ENCODE data around the gene DNTT.

DNA sequence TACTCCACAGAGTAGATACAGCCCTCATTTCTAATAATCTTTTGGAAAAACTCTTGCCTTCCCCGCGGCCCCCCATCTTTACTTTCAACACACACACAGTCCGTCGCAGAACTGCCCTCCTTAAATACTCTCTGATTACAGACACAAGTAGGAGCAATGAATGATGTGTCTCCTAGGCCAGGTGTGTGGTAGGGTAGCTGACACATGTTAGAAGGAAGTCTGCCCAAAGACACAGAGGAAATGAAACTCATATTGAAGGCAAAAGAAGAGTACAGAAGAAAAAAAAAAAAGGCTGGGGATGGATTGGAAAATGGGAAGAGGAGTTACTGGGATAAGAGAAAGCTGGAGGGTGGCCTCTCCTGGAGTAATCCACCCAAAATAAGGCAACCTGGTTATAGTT lies 39.9 kb downstream of the DNTT start:
- TF ChIP-seq TAF1 (IDR thresholded peaks at IDR 0.05; ENCODE audit: low read depth) (no peak), RAD21 (conservative IDR thresholded peaks at IDR 0.05) (no peak), SMC3 (conservative IDR thresholded peaks at IDR 0.05; ENCODE audit: poor library complexity) (no peak)
- TF ChIP-seq, protein P1, sequence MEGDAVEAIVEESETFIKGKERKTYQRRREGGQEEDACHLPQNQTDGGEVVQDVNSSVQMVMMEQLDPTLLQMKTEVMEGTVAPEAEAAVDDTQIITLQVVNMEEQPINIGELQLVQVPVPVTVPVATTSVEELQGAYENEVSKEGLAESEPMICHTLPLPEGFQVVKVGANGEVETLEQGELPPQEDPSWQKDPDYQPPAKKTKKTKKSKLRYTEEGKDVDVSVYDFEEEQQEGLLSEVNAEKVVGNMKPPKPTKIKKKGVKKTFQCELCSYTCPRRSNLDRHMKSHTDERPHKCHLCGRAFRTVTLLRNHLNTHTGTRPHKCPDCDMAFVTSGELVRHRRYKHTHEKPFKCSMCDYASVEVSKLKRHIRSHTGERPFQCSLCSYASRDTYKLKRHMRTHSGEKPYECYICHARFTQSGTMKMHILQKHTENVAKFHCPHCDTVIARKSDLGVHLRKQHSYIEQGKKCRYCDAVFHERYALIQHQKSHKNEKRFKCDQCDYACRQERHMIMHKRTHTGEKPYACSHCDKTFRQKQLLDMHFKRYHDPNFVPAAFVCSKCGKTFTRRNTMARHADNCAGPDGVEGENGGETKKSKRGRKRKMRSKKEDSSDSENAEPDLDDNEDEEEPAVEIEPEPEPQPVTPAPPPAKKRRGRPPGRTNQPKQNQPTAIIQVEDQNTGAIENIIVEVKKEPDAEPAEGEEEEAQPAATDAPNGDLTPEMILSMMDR (IDR thresholded peaks at IDR 0.05; ENCODE audit: poor library complexity, severe bottlenecking) = no peak
